Measurements from ENCODE around the gene LTBP1.

- TF ChIP-seq, protein P1, sequence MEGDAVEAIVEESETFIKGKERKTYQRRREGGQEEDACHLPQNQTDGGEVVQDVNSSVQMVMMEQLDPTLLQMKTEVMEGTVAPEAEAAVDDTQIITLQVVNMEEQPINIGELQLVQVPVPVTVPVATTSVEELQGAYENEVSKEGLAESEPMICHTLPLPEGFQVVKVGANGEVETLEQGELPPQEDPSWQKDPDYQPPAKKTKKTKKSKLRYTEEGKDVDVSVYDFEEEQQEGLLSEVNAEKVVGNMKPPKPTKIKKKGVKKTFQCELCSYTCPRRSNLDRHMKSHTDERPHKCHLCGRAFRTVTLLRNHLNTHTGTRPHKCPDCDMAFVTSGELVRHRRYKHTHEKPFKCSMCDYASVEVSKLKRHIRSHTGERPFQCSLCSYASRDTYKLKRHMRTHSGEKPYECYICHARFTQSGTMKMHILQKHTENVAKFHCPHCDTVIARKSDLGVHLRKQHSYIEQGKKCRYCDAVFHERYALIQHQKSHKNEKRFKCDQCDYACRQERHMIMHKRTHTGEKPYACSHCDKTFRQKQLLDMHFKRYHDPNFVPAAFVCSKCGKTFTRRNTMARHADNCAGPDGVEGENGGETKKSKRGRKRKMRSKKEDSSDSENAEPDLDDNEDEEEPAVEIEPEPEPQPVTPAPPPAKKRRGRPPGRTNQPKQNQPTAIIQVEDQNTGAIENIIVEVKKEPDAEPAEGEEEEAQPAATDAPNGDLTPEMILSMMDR (IDR thresholded peaks at IDR 0.05; ENCODE audit: insufficient read depth, low read length) = no peak
- no peak for TF ChIP-seq POLR2AphosphoS5 (IDR thresholded peaks at IDR 0.05; ENCODE audit: low read depth)
These were observed 290.0 kb downstream of the LTBP1 start for GRCh38 chr2:33236482-33237385.

Data from HL-60 (cell line).